OCI-M1 (cell line): ENCODE results near the gene SAMD7.

Experiments
- DNase-seq: peaks from one replicate; lab custom pipeline; 2025; lab: John Stamatoyannopoulos, UW

The SAMD7 gene

DNA sequence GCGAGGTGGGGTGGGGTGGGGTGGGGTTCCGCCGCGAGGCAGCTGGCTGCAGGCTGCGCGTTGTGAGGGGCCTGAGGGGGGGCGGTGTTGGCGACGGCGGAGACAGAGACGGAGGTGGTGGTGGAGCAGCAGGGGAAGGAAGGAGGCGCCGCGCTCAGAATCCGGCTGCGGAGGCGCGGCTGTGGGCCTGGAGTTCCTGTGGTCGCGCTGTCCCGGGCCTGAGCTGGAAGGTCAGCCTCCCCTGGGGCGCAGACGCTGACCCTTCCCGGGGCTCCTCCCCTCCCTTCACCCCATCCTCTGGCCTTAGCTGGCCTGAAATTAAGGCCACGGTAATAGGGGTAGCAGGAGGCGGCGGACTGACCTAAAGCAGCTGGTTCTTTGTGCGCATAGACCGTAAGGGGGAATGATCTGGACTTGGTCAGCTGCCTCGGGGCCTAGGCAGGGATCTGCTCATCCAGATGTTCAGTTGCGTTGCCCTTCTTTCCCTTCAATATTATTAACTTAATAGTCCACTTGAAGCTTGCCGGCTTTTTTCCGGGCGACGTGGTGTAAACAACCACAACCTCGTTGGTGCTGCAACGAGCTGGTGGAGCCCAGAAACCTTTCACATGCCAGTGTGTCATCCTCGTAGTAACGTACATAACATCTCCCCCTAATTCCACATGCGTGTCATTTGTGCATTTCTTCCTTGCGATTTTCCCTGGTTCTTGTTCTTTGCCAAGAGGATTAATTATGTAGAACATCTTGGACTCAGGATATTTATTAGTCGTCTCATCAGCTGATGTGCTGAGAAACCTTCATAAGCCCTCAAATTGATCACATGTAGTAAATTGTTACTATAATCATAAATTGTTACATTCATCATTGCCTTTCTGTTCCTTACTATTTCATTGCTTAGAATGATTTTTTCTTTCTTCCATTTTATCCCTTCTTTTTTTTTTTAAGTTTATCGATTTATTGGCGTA, 55.9 kb downstream of the SAMD7 start:
- peak; percentile 46 for DNase-seq

DNA sequence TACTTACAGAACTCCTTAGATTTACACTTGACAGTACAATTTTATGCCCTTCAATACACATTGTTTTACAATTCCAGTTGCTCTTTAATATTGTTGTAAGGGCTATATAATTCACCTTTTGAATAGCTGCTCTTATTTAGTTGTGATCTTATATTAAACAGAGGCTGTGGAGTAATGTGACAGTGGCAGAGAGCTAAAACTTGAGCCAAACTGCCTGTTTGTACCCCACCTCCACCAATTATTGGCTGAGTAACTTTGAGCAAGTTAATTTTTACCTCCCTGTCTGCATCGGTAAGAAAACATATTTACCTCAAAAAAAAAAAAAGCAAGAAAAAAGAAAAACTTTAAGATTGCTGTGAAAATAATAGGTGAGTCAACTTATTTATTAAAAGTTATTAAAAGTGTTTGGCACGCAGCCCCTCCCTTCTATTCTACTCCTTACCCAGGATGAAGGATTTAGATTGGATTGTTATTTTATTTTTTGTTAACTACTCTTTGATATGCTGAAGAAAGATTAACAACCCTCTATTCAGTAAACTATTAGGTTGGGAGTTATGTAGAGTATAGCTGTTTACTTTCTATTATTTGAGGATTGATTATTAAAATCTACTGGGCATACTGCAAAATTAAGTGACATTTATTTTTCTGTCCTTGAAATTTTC, 57.0 kb downstream of the SAMD7 start:
- DNase-seq = no peak

DNA sequence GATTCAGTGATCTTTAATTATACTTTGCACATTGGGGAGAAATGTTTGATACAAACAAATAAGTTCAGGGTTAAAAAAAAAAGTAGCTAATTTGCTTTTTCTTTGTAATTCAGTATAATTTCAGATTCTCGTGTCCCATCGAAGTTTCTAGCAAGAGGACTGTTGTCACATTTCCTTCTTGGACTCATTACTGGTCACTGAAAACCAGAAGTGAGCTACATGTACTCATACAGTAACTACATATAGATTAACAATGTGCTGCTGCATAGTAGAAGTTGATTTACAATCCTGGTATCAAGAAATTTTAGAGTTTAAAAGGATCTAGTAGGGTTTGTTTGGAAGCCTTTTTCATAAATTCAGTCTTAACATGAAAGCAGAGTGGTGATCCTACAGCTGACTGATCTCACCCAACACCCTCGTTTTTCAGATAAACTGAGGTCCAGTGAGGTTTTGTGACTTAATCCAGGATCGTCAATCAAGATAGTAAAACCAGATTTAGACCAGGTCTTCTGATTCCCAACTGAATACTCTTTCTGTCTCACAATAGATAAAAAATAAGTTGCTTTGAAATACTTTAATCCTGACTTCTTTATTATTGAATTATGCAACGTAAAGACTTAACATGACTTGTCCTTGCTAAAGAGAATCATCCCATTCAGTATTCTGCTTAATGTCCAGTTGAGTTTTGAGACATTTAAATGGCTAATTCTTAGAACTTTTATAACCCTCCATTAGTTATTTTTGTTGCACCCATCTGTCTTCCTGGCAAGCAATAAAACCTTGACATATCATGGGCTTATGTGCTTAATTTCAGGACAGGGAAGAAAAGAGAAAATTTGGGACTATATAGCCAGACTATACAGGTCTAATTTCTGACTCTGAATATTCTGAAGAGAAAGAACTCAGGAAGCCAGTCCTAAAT, 58.1 kb downstream of the SAMD7 start:
- peak; percentile 7 for DNase-seq

DNA sequence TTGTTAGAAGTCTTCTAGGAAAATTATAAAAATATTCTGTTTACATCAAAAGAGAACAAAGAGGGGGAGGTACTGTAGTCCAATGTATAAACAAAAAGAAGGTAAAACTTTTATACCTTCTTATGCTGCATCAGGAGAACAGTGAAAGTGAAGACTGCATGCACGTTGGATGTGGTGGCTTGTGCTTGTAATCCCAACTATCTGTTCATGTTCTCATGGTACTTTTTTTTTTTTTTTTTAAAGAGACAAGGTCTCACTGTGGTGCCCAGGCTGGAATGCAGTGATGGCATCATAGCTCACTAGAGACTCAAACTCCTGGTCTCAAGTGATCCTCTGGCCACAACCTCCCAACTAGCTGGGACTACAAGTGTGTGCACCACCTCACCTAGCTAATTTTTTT, 59.5 kb downstream of the SAMD7 start:
- DNase-seq = no peak

DNA sequence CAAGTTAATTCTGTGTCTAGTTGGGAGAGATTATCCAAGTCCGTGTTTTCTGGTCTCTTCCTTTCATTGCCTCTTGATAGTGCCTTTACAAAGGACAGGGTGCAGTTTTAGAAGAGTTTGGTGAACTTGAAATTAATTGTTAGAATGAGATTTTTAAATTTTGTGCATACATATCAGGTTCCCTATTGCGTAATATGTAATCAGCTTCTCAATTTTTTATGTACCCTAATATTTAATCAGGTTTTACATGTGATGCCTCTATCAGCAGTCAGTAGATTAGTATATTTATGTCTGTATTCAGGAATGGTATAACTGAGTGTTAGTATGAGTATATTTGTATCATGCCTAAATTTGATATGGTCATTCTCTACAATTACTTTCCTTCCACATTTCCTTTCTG, 60.1 kb downstream of the SAMD7 start:
- DNase-seq = no peak

DNA sequence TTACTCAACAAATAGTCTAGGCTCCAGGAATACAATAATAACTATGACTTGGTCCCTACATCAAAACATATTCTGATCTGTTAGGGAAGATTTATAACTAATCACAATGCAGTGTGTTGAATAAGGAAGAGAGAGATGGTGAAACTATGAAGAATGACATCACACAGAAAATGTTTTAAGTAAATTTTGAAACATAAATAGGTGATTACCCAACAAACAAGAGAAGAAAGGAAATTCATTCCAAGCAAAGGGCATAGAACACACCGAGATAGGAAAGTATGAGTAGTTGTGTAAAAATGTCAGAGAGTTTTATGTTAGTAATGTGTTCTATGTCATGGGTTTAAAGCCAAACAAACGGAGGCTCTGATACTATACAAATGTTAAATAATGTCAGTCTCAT, 68.7 kb downstream of the SAMD7 start:
- DNase-seq = no peak

DNA sequence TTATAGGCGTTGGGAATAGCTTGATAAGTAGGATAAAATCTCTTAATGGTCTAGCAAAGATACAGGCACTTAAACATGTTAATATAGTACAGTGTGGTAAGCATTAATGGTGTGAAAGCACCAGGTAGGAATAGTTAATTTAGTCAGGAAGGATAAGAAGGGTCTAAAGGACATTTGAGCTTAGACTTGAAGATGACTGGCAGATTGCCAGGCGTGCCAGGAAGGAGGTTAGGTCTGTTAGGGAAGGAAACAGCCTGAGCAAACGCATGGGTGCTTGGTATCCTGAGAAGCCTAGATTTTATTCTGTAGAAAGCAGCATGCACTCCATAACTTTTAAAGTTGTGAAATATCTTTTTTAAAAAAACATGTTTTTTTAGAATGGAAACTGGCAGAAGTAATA, 72.9 kb downstream of the SAMD7 start:
- no peak for DNase-seq
